GM18867 (cell line): ENCODE data around the gene HACD2.
A peak's percentile ranks its signal among the peaks of the same experiment; 100 is the strongest.

ENCODE experiments used
- ATAC-seq: cut with Tn5 transposase; IDR thresholded peaks from one replicate; pipeline ENCODE4 v1.9.1; 2021; ENCODE audit warnings: mild to moderate bottlenecking, moderate library complexity; ENCODE audit not compliant: unreplicated experiment

HACD2 gene, protein sequence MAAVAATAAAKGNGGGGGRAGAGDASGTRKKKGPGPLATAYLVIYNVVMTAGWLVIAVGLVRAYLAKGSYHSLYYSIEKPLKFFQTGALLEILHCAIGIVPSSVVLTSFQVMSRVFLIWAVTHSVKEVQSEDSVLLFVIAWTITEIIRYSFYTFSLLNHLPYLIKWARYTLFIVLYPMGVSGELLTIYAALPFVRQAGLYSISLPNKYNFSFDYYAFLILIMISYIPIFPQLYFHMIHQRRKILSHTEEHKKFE

DNA sequence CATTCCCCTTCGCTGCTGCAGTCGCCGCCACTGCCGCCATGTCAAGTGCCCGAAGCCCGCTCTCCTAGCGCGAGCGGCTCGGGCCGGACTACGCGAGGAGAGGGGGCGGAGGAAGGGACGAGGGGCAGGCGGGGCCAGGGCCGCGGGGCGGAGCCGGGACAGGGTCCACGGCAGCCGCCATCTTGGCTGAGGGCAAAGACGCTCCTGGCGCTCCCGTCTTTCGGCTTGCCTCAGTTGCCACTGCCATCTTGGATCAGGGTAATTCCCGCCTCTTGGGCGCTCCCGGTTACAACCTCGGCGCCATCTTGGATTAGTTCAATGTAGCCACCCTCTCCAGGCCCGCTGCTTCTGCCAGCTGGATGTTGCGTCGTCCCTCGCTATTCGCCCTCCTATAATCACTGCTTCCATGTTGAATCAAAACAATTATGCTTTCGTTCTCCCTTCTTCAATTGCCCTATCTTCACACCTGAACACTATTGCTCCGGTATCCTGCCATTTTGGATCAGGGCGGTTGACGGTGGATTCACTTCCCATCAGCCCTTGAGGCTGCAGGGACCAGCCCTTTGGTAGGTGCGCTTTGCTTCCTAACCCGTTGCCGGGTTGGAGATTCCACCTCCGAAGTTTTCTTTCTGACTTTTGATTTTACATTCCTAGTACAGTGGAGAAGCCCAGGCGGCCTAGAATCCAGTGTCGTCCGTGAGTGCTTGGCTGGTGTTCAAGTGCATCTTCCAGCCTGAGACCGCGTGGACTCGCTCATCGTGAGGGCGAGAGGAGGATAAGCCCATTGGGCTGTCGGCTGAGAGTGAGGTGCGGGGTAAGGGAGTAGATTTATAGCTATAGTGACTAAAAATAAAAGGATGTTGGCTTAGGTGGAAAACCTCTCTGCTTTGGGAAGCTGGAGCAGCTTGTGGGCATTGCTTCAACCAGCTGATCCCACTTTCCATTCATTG is at the start of gene HACD2:
Gene HACD2 (minus strand): TSS at position 66 of the 950 bp plus-strand sequence. CDS start 26 bp downstream, at position 40.
- peak; percentile 88 for ATAC-seq

DNA sequence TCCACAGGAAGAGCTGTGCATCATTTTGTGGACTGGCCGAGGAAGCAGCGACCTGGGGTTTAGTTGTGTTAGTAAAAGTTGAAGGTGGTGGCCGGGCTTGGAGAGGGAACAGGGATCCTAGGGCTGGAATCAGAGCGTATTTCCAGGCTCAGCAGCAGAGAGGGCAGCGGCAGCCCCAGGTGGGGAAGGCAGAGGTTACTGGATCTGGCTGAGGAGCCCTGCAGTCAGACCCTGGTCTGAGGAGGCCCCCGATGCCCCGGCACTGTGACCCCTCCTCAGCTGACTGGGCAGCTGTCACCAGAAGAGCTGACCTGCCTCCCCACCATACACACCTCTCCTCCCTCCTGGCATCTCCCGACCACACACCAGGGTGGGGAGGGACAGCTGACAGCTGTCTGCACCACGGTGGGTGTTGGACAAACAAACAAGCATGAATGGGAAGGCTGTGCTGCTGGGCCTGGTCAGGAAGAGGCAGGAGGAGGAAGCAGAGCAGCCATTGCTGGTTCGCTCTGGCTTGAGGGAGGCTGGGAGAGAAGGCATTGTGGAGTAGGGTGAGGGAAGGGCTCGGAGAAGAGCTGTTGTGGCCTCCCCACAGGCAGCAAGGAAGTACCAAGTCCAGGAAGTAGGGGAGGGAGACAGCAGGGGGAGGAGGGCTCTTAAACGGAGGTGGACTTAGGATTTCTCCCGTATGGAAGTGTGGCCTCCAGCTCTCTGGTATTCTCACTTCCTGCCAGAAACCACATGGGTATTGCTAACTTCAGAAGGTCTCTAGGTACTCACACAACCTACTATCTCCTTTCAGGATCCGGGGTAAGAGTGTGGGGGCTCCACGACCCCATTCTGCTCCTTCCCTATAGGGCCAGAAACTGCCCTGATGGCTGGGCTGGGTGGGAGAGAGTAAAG is 49.5 kb upstream of the HACD2 start:
- no peak for ATAC-seq

DNA sequence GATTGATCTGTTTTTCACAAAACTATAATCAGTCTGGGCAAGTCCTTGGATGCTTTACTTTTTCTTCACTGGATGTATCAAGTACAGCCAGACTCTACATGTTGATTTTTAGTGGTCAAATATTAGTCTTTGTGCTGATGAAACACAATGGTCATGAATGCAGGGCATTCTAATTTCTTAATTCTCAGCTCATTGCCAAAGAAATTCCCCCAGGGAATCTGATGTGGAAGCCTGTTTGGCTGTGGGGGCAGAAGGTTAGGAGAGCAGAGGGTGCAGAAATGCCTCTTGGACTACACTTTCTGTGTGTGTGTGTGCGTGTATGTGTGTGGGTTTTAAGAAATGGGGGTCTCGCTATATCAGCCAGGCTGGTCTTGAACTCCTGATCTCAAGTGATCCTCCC is 48.7 kb upstream of the HACD2 start:
- no peak for ATAC-seq

DNA sequence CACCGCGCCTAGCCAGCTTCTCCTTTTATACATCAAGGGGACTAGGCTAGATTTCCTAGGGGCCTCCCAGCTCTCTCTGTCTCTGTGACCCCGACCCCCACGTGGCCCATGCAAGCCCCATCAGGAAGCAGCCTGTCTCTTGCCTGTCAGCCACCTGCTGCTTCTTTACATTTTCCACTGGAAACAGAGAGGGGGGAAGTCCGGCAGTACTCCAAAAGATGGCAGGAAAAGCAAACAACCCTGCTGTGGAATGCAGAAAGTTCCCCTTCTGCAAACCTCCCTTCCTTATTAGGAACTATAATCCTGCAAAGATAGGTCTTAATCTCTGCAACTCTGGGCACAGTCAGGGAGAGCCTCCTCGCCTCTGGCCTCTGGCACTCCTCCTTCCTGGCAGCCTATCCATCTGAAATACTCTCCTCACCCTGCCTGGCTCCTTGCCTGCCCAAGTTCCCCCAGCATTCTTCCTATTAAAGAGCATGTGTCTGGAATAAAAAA is 47.4 kb upstream of the HACD2 start:
- no peak for ATAC-seq

DNA sequence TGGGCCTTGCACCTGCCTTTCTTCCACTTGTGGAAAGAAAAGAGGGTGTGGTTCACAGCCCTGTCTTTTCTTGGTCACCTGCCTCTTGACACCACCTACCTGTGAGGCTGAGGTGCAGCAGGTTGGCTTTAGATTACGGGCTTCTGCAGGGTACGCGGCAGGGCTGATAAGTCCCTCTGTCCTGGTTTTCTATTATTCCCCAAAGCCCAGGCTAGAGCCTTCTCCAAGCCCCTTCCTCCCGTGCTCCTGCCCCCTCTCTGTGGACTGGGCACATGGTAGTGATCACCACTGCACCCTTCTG is 44.8 kb upstream of the HACD2 start:
- no peak for ATAC-seq

DNA sequence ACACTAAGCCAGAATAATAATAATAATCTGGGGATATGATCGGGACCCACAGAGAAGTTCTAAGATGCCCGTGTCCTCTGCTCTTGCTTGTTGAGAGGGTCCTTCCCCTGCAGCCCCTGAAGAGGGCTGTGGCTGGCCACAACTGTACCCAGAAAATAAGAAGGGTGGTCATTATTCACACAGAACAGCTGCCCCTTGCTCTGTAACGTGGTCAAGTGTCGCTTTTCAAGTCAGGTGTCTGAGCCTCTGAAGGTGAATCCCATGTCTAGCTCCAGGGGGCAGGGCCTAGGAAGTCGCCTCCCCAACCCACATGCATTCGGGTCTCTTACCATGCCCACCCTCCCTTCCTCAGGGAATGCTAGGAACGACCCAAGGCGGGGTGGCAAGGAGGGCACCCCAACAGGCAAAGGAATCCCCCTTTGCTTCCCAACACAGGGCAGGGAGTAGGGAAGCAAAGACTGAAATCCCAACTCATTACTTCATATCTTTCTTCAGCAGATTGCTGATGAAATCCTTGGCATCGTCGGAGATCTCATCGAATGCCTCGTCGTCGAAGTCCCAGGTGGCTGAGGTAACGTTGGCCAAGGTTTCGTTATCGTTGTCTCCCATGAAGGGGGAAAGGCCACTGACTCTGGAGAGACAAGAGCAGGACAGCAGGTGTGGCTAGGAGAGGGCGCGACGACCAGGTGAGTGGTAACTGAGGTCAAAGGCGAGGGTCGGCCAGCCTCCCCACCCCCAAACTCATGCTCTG is 44.3 kb upstream of the HACD2 start:
- no peak for ATAC-seq

DNA sequence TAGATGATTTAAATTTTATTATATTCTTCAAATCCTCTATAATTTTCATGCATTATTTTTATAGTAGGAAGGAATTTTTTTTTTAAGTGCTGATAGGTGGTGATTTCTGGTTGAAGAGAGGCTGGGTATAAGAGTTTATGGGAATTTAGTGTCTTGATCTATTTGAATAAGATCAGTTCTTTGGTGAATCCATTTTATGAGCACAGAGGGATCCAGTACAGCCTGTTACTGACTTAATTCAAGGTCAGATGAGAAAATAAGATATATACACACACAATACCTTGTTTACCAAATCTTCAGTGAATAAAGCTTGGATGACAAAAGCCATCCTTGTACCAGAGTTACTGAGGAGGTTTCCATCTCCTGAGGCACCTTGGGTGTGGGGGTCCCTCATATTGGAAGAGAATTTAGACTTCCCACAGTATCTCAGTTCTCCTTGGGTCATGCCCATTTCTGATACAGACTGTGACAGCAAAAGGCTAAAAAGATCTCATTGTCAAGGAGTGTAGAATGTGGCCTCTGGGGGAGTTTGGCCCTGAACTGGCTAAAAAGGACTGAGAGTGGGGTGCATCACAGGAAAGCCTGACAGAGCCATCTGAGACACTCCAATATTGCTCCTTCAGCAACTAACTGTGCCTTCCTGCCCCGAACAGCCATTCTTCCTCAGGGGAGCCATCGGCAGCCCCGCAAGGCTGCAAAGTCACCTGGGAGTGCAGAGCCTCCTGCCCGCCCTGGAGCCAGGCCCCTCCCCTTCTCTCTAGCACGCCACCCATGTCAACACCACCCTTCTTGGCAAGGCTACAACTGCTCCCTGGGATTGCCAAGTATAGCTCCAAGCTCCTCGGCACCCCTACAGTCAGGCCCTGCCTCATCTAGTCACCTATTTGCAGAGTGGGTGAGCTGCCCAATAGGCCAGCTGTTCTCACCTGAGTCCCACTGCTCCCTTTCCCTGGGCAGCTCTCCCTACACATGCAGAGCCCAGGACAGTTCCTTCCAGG is 43.1 kb upstream of the HACD2 start:
- ATAC-seq = no peak

DNA sequence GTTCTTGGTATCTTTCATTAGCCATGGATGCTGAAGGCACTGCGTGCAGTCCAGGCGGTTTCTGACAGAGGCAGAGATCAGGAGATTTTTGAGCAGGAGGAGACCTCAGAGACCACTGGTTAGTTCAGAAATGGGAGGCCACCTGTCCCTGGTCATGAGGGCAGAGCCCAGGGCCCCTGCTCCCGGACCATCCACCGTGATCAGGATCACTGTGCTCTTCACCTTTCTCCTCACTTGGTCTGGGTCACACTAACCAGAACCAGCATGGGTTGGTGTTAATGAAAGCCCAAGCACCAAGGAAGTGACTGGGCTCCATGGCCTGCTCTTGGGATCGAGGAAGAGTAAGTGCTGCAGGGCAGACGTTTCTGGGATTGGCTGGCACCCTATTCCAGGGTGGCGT is 42.0 kb upstream of the HACD2 start:
- ATAC-seq = no peak

DNA sequence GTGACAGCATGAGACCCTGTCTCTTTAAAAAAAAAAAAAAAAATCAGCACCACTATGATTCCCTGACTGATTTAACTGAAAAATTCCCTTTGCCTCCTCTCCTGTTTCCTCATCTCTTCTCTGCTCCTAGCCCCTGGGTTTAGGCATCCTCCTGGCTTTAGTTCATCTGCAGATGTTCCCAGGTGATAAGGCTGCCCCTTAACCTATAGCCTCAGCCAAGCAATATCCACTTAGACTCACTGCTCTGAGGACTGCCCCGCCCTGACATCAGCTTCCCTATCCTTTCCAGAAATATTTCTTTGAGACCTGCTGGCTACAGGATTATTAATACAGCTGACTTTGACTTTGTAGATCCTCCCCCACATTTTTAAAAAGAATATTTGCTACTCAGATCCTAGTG is 39.4 kb upstream of the HACD2 start:
- no peak for ATAC-seq

DNA sequence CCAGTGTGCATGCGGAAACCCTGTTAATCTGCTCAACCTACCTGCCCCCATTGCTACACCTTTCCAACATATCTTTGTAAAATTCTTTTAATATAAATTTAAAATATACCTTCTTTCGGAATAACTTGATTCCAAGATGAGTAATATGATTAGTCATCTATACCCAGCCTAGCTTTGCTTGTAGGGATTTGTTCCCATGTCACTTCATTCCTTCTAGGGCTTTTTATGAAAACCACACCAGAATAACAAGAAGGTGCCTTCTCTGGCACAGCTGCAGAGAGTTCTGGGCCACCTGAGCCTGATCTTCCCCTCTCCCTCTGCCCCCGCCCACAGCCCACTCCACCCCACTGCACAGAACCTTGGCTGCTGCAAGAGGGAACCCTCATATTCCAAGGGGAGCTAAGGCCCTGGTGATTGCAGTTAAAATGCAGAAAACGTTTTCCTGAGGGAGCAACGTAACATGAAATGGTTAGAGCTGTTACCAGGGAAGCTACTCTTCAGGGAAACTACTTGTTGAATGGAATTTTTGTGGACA is 38.6 kb upstream of the HACD2 start:
- ATAC-seq = no peak

DNA sequence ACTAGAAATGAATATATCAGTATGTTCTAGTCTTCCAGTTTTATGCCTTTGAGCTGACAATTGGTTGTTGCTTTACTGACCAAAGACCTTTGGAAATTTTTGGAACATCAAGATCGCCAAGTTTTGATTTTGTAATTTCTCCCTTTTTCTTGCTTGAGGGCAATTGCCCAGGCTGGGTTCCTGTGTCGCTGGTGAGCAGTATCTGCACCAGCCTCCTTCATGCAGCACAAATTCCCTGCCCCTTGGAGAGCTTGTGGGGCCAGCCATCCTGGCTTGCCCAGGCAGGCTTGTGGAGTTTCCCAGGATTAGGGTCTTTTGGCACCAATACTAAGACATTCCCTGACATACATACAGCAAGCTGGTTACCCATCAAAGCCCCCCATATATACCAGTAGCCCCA is 37.9 kb upstream of the HACD2 start:
- no peak for ATAC-seq

DNA sequence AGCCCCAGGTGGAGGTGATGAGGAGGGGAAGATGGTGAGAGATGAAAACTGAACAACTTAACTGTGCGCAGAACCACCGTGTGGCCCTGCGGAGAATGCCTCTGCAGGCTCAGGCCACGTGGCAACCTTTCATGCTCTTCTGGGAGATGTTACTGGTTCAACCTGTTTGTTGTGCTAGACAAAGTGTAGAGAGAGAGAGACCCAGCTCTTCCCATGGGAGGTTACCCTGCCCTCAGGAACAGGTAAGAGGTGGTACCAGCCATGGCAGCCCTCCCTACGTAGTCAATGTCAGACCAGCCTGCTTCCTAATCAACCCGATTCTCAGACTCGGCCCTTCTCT is 37.0 kb upstream of the HACD2 start:
- ATAC-seq = no peak

DNA sequence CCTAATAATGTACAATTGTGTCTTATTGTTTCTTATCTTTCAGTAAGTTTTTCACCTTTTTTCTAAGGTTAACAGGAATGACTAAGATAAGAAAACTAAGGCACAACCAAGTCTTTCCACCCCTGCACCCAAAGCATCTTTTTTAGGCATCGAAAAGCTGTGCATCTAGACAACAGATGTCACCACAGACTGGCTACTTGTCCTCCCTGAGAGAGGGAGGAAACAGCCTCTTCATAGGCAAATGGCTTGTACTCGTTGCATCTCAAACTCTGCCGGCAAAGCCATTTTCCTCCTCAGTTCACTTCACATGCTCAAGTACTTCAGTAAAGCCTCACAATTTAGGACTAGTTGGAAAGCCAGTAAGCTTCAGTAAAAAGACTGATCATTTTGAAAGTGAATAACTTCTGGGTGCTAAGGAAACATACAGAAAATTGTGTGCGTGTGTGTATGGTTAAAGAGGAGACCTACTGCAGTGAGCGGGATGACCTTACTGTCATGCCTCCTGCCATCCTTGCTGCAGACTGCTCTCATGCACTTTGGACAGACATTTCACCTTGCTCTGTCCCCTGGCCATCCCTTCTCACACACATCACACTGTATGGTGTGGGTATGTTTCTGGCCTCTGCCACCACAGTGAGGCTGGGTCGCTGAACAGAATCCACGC is 36.5 kb upstream of the HACD2 start:
- ATAC-seq = no peak

DNA sequence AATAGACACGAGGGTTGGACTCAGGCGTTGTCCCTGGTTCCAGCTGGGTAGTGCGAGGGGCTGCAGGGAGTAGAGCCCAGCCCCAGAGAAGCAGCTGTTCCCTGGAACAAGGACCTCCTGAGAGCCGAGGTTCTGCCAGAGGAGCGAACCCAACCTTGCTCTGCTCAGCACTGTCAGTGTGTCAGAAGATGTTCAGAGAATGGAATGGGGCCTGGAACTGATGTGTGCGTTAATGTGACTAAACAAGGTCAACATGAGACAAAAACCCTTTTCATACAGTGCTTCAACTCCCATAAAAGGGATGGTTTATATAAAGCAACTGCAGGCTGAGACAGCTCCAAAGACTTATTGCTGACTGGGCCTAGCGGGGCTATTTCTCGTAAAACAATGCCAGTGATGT is 35.5 kb upstream of the HACD2 start:
- ATAC-seq = no peak

DNA sequence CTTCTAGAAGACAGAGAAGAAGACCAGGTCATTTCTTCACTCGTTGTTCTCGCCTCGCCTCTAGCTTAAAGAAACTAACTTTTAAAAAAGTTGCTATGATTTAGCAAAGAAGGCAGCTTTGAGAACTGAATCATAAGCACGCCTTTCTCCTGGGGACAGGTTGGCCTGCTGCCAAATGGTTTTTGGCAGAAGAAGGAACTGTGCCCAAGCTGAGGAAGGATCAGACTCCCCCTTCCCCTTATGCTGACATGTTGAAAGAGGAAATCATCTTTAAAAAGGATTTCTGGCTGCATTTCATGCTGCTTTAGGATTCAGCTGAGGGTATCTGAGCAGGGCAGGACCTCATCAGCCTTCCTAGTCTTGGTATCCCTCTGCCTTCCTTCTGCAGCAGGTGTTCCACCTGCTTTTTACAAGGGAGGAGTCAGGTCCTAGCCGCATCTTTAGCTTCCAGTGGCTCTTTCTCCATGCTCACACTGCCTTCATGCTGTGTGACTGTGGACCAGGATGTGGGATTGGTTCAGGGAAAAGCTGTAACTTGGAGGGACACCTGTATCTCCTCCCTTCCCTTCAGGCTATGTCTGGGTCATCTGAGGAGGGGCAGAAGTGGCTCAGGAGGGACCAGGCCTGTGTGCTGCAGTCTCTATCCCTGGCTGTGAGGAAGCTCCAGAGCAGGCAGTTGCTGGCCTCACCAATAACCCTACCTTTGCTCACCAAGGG is 34.1 kb upstream of the HACD2 start:
- ATAC-seq = no peak

DNA sequence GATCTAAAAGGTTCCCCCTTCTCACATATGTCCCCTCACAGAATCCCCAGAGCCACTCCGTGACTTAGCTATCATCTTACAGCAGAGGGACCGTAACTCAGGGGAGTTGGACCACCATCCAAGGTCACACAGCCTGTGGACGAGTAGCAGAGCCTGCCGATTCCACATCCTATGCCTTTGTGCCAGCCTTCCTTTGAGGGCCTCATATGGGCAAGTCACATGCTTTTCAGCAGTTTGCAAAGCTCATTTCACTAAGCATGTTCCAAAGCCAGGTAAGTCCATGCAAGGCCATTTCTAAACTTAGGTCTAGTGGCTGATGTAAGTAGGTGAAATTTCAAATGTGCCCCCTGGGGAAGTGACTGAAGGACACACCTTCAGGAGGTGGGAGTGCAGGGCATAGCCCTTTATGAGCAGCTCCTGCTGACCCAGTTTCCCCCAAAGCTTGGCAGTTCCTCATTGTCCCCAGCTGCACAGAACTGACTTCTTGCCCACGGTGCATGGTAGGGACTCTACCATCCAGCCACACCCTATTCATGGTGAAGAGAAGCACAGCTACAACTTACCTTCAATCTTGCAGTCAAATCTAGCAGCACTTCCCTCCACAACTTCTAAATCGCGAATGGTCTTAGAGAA is 33.3 kb upstream of the HACD2 start:
- ATAC-seq = no peak

DNA sequence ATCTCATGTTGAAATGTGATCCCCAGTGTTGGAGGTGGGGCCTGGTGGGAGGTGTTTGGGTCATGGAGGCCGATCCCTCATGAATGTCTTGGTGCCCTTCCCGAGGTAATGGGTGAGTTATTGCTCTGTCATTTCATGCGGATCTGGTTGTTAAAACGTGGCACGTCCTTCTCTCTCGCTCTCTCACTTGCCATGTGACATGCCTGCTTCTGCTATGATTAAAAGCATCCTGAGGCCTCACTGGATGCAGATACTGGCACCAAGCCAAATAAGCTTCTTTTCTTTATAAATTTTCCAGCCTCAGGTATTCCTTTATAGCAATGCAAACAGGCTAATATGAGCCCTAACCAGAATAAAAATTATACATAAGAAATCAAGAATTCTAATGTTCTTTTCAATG is 31.7 kb upstream of the HACD2 start:
- ATAC-seq = no peak

DNA sequence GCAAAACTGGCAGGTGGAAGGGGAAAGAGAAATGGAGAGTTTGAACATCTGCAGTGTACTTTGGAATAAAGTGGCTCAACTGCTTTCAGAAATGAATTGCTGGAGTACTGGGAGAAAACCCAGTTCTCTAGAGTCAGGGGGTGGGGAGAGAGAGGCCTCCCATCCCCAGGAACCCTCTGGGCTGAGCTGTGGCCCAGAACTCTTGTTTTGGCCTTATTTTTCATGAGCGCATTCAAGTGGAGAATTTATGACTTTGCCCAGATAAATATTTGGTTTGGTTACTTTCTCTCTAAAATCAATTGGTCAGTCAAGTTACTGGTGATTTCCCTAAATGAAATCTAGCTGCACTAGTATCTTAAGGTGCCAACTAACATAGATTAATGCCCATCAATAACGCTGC is 28.7 kb upstream of the HACD2 start:
- ATAC-seq = no peak
